Thyroid gland (tissue), 4 donors: ENCODE results near the gene ZNF197. TPM values are rescaled to one million over a fixed set of nuclear protein-coding genes. Genes with fewer than 3 reads are reported as not detected.

Experiments used
- DNase-seq, 2 donors: peaks; one replicate each; pipeline ENCODE4 v3.0.0-alpha.2; 2019
- H3K27ac ChIP-seq, 3 donors: fragments of 200-600 bp; sonication (generic); 1 replicate in 2 of 3; 2 replicates in 1 of 3; pipeline ENCODE4 v1.5.1; 2016 to 2019; ENCODE audit warnings: mild to moderate bottlenecking in 1 of 3, moderate library complexity in 1 of 3
- H3K27me3 ChIP-seq: fragments of 200-600 bp; sonication (generic); one replicate; pipeline ENCODE4 v1.5.1; 2019
- H3K36me3 ChIP-seq, 2 donors: fragments of 200-600 bp; sonication (generic); one replicate each; pipeline ENCODE4 v1.5.1; 2016 to 2019
- H3K4me1 ChIP-seq, 2 donors: fragments of 200-600 bp; sonication (generic); one replicate each; pipeline ENCODE4 v1.5.1; 2017 to 2019
- H3K4me3 ChIP-seq, 3 donors: fragments of 200-600 bp; sonication (generic); replicated peaks in 1 of 3; 1 replicate in 2 of 3; 2 replicates in 1 of 3; pipeline ENCODE4 v1.5.1; 2016; ENCODE audit warnings: mild to moderate bottlenecking in 1 of 3
- H3K9me3 ChIP-seq: fragments of 200-600 bp; sonication (generic); one replicate; pipeline ENCODE4 v1.5.1; 2017
- CTCF ChIP-seq, 6 experiments: fragments of 200-600 bp in 3 of 6; fragments of 450-650 bp in 3 of 6; sonication (generic) in 3 of 6; IDR thresholded peaks; one replicate each; pipeline ENCODE4 v1.5.1; 2016 to 2019; ENCODE audit warnings: antibody characterized with exemption in 6 of 6, mild to moderate bottlenecking in 2 of 6, inconsistent platforms in 1 of 6, moderate library complexity in 1 of 6
- POLR2A ChIP-seq, 2 donors: fragments of 450-650 bp; IDR thresholded peaks; one replicate each; pipeline ENCODE4 v1.6.1; 2017; ENCODE audit warnings: antibody characterized with exemption in 2 of 2, mild to moderate bottlenecking in 2 of 2, moderate library complexity in 1 of 2
- WGBS, 2 donors: methylation state at CpG; one replicate each; pipeline ENCODE4 v1.1.5; 2017; 5-methylcytosine and 5-hydroxymethylcytosine counted together
- intact Hi-C: fragments of 100-400 bp; cut with DNase I; formaldehyde crosslinking; loops from one replicate; pipeline ENCODE4 v1.15.1; 2023
- total RNA-seq, 4 donors: library from RNA; depleted of rRNA; stranded (reverse); fragments of >200 nt; gene quantifications; one replicate each; pipeline ENCODE4 v1.2.3, GENCODE V29; 2016

Gene ZNF197
- total RNA-seq, 4 donors from 2014 or later, result 17.4 to 39.2 (median 26.9) TPM

- Histone ChIP-seq H3K27ac (no peak overlapping the region), H3K36me3 (no peaks in the 10 kb centered on the region), H3K4me3 (no peak overlapping the region), H3K9me3 (no peaks in the 10 kb centered on the region), H3K4me1 (no peaks in the 10 kb centered on the region), H3K27me3 (no peaks in the 10 kb centered on the region)
- 97 to 98% methylated on average over 5 of the region's 5 CpGs for WGBS, 2 donors
- no peak for DNase-seq
- no peak for TF ChIP-seq CTCF (IDR thresholded peaks at IDR 0.05)
- intact Hi-C loops, result no loop called here
Measured at GRCh38 chr3:44678480-44679116, 53.8 kb downstream of the ZNF197 start.

- TF ChIP-seq POLR2A (IDR thresholded peaks at IDR 0.05), result no peak
- no peak for TF ChIP-seq CTCF (IDR thresholded peaks at IDR 0.05)
- intact Hi-C loops, result no loop called here
- Histone ChIP-seq H3K4me3 (no peak overlapping the region), H3K9me3 (no peaks in the 10 kb centered on the region), H3K27me3 (no peaks in the 10 kb centered on the region), H3K36me3 (no peaks in the 10 kb centered on the region), H3K27ac (no peak overlapping the region), H3K4me1 (peaks cover 0 to 5% of the 10 kb centered on the region in 2 donors)
- WGBS, 2 donors, result 96 to 97% methylated on average over 4 of the region's 4 CpGs
- DNase-seq, result no peak
Measured at GRCh38 chr3:44680921-44681455, 56.2 kb downstream of the ZNF197 start.

- Histone ChIP-seq H3K4me3 (no peak overlapping the region), H3K9me3 (no peaks in the 10 kb centered on the region), H3K27ac (no peak overlapping the region), H3K36me3 (no peaks in the 10 kb centered on the region), H3K4me1 (peaks cover 0 to 5% of the 10 kb centered on the region in 2 donors), H3K27me3 (no peaks in the 10 kb centered on the region)
- WGBS, 2 donors, result 93 to 99% methylated on average over 2 of the region's 2 CpGs
- intact Hi-C loops, result no loop called here
- DNase-seq, result no peak
- TF ChIP-seq CTCF (IDR thresholded peaks at IDR 0.05), result no peak
- no peak for TF ChIP-seq POLR2A (IDR thresholded peaks at IDR 0.05)
Measured at GRCh38 chr3:44682182-44682896, 57.5 kb downstream of the ZNF197 start.

- DNase-seq, result peak; percentile 81 to 83
- H3K27ac ChIP-seq, result peak overlapping the region in 1 of 3 donors; percentile 31
- no peaks in the 10 kb centered on the region for H3K27me3 ChIP-seq
- no peaks in the 10 kb centered on the region for H3K36me3 ChIP-seq
- TF ChIP-seq CTCF (IDR thresholded peaks at IDR 0.05), result no peak
- peak in 1 of 2 donors; percentile 32 for TF ChIP-seq POLR2A (IDR thresholded peaks at IDR 0.05)
- WGBS, 2 donors, result 3 to 4% methylated on average over 31 to 36 of the region's 48 CpGs
- H3K4me1 ChIP-seq, result peaks cover 0 to 5% of the 10 kb centered on the region in 2 donors
- no peaks in the 10 kb centered on the region for H3K9me3 ChIP-seq
- H3K4me3 ChIP-seq, result peak overlapping the region; percentile 53 to 54 (median 54)
- intact Hi-C loops, result no loop called here
Measured at GRCh38 chr3:44685128-44685800, 60.4 kb downstream of the ZNF197 start.
